ENCODE data around the gene HIVEP2. TPM values are rescaled to one million over a fixed set of nuclear protein-coding genes. Genes with fewer than 3 reads are reported as not detected.

HIVEP2 gene
- total RNA-seq, 1 experiment from 2014 or later = 10.3 TPM

GRCh38 chr6:142702501-142703460 lies 242.2 kb downstream of the HIVEP2 start:
- ATAC-seq (no peak), DNase-seq (ENCODE audit: low read depth, low spot score) (no peak)
- in situ Hi-C loops (cut with HindIII; ENCODE audit: low pct_unique_long_range_greater_than_20kb, low sequenced_read_pairs) = no loop called here
- POLR2A ChIA-PET = interaction anchor here (0.7 kb wide), 1 partner anchor 506 kb away, joined by 3 read pairs; no protein-coding TSS in a partner anchor
- Histone ChIP-seq H3K27ac (ENCODE audit: low read length) (no peak overlapping the region), H3K4me3 (ENCODE audit: low read depth in 2 of 2, low read length in 2 of 2) (no peak overlapping the region), H3K36me3 (ENCODE audit: control insufficient read depth, insufficient read depth, low read length) (no peaks in the 10 kb centered on the region), H3K4me1 (ENCODE audit: control insufficient read depth, insufficient read depth, low read length) (no peaks in the 10 kb centered on the region), H3K9me3 (ENCODE audit: control insufficient read depth, insufficient read depth, low read depth, low read length) (no peaks in the 10 kb centered on the region), H3K27me3 (ENCODE audit: control insufficient read depth, insufficient read depth, low read length) (no peaks in the 10 kb centered on the region)
- CTCF ChIA-PET = interaction anchor here (0.6 kb wide), 1 partner anchor 95 kb away, joined by 4 read pairs; no protein-coding TSS in a partner anchor
- intact Hi-C loops (cut with micrococcal nuclease; ENCODE audit: unreplicated experiment) = no loop called here
- no peak for TF ChIP-seq SIN3A (IDR thresholded peaks at IDR 0.05; ENCODE audit: borderline replicate concordance, insufficient read depth, low read depth, low read length)
- TF ChIP-seq CTCF (IDR thresholded peaks at IDR 0.05) = no peak
- no peak for TF ChIP-seq TCF7L2 (IDR thresholded peaks at IDR 0.05; ENCODE audit: low read depth, low read length)
- TF ChIP-seq REST (IDR thresholded peaks at IDR 0.05; ENCODE audit: insufficient read depth in 1 of 2, low read depth in 2 of 2, low read length in 1 of 2) = no peak
- TF ChIP-seq POLR2AphosphoS5 (IDR thresholded peaks at IDR 0.05; ENCODE audit: low read depth, low read length) = no peak
- no TSS peak for BruUV-seq (replicated peaks)

Other genes with a start within 250 kb of the HIVEP2 start
- 23.9 TPM for gene AIG1, start 115.7 kb upstream of the HIVEP2 start, total RNA-seq (2021; ENCODE audit: unreplicated experiment)

Data from Panc1 (cell line).